ENCODE data around the gene ITIH5.
"Not testable (repeated sequence)": the region's sequence is repeated elsewhere in the genome, so short reads cannot be mapped to it uniquely, and the experiment has no call there.

The ITIH5 gene

GRCh38 chr10:7680078-7680477 lies 13.3 kb upstream of the ITIH5 start:
- H3K27me3 ChIP-seq (ENCODE audit: low read depth, low read length); H3K4me3 ChIP-seq (ENCODE audit: low read depth in 1 of 2, low read length in 2 of 2): not testable (repeated sequence)

GRCh38 chr10:7679256-7679655 lies 12.5 kb upstream of the ITIH5 start:
- Histone ChIP-seq H3K4me3 (ENCODE audit: low read depth in 1 of 2, low read length in 2 of 2) (no peak overlapping the region), H3K9me3 (ENCODE audit: control insufficient read depth in 1 of 2, low read length in 2 of 2) (no peaks in the 10 kb centered on the region), H3K36me3 (ENCODE audit: control insufficient read depth in 1 of 2, insufficient read depth in 2 of 2, low read length in 2 of 2) (no peaks in the 10 kb centered on the region), H3K4me1 (ENCODE audit: control insufficient read depth in 1 of 2, insufficient read depth in 2 of 2, low read length in 2 of 2) (no peaks in the 10 kb centered on the region), H3K27ac (ENCODE audit: low read length) (no peak overlapping the region), H3K27me3 (ENCODE audit: low read depth, low read length) (no peaks in the 10 kb centered on the region)

More at GRCh38 chr10:7680078-7680477, 13.3 kb upstream of the ITIH5 start:
- H3K36me3 ChIP-seq (ENCODE audit: control insufficient read depth in 1 of 2, insufficient read depth in 2 of 2, low read length in 2 of 2); H3K9me3 ChIP-seq (ENCODE audit: control insufficient read depth in 1 of 2, low read length in 2 of 2); H3K4me1 ChIP-seq (ENCODE audit: control insufficient read depth in 1 of 2, insufficient read depth in 2 of 2, low read length in 2 of 2); H3K27ac ChIP-seq (ENCODE audit: low read length): not testable (repeated sequence)

- Histone ChIP-seq H3K27ac (ENCODE audit: low read length) (no peak overlapping the region), H3K36me3 (ENCODE audit: control insufficient read depth in 1 of 2, insufficient read depth in 2 of 2, low read length in 2 of 2) (no peaks in the 10 kb centered on the region), H3K4me1 (ENCODE audit: control insufficient read depth in 1 of 2, insufficient read depth in 2 of 2, low read length in 2 of 2) (peaks cover 0 to 4% of the 10 kb centered on the region in 2 donors), H3K9me3 (ENCODE audit: control insufficient read depth in 1 of 2, low read length in 2 of 2) (no peaks in the 10 kb centered on the region), H3K4me3 (ENCODE audit: low read depth in 1 of 2, low read length in 2 of 2) (no peak overlapping the region), H3K27me3 (ENCODE audit: low read depth, low read length) (no peaks in the 10 kb centered on the region)
These were observed 5.8 kb upstream of the ITIH5 start for GRCh38 chr10:7672341-7673134.

- H3K9me3 ChIP-seq (ENCODE audit: control insufficient read depth in 1 of 2, low read length in 2 of 2) = no peaks in the 10 kb centered on the region
- H3K36me3 ChIP-seq (ENCODE audit: control insufficient read depth in 1 of 2, insufficient read depth in 2 of 2, low read length in 2 of 2) = no peaks in the 10 kb centered on the region
- no peak overlapping the region for H3K27ac ChIP-seq (ENCODE audit: low read length)
- no peak overlapping the region for H3K4me3 ChIP-seq (ENCODE audit: low read depth in 1 of 2, low read length in 2 of 2)
- H3K4me1 ChIP-seq (ENCODE audit: control insufficient read depth in 1 of 2, insufficient read depth in 2 of 2, low read length in 2 of 2) = peaks cover 0 to 10% of the 10 kb centered on the region in 2 donors
- no peaks in the 10 kb centered on the region for H3K27me3 ChIP-seq (ENCODE audit: low read depth, low read length)
These were observed 3.4 kb upstream of the ITIH5 start for GRCh38 chr10:7670157-7670556.

GRCh38 chr10:7667262-7668141 lies 736 bp upstream of the ITIH5 start:
- Histone ChIP-seq H3K4me1 (ENCODE audit: control insufficient read depth in 1 of 2, insufficient read depth in 2 of 2, low read length in 2 of 2) (peaks cover 0 to 23% of the 10 kb centered on the region in 2 donors), H3K27me3 (ENCODE audit: low read depth, low read length) (no peaks in the 10 kb centered on the region), H3K27ac (ENCODE audit: low read length) (no peak overlapping the region), H3K9me3 (ENCODE audit: control insufficient read depth in 1 of 2, low read length in 2 of 2) (no peaks in the 10 kb centered on the region), H3K4me3 (ENCODE audit: low read depth in 1 of 2, low read length in 2 of 2) (peak overlapping the region; percentile 26 to 52), H3K36me3 (ENCODE audit: control insufficient read depth in 1 of 2, insufficient read depth in 2 of 2, low read length in 2 of 2) (no peaks in the 10 kb centered on the region)

- Histone ChIP-seq H3K27ac (ENCODE audit: low read length) (no peak overlapping the region), H3K36me3 (ENCODE audit: control insufficient read depth in 1 of 2, insufficient read depth in 2 of 2, low read length in 2 of 2) (no peaks in the 10 kb centered on the region), H3K4me3 (ENCODE audit: low read depth in 1 of 2, low read length in 2 of 2) (peak overlapping the region; percentile 72 to 93), H3K9me3 (ENCODE audit: control insufficient read depth in 1 of 2, low read length in 2 of 2) (no peaks in the 10 kb centered on the region), H3K27me3 (ENCODE audit: low read depth, low read length) (no peaks in the 10 kb centered on the region), H3K4me1 (ENCODE audit: control insufficient read depth in 1 of 2, insufficient read depth in 2 of 2, low read length in 2 of 2) (peaks cover 0 to 23% of the 10 kb centered on the region in 2 donors)
These were observed 999 bp downstream of the ITIH5 start for GRCh38 chr10:7665767-7666166.

GRCh38 chr10:7664707-7665106 lies 2.1 kb downstream of the ITIH5 start:
- Histone ChIP-seq H3K9me3 (ENCODE audit: control insufficient read depth in 1 of 2, low read length in 2 of 2) (no peaks in the 10 kb centered on the region), H3K4me3 (ENCODE audit: low read depth in 1 of 2, low read length in 2 of 2) (no peak overlapping the region), H3K27ac (ENCODE audit: low read length) (no peak overlapping the region), H3K4me1 (ENCODE audit: control insufficient read depth in 1 of 2, insufficient read depth in 2 of 2, low read length in 2 of 2) (peaks cover 4 to 23% of the 10 kb centered on the region in 2 donors), H3K36me3 (ENCODE audit: control insufficient read depth in 1 of 2, insufficient read depth in 2 of 2, low read length in 2 of 2) (no peaks in the 10 kb centered on the region), H3K27me3 (ENCODE audit: low read depth, low read length) (no peaks in the 10 kb centered on the region)

- H3K36me3 ChIP-seq (ENCODE audit: control insufficient read depth in 1 of 2, insufficient read depth in 2 of 2, low read length in 2 of 2) = no peaks in the 10 kb centered on the region
- H3K4me3 ChIP-seq (ENCODE audit: low read depth in 1 of 2, low read length in 2 of 2) = no peak overlapping the region
- no peaks in the 10 kb centered on the region for H3K27me3 ChIP-seq (ENCODE audit: low read depth, low read length)
- H3K9me3 ChIP-seq (ENCODE audit: control insufficient read depth in 1 of 2, low read length in 2 of 2) = no peaks in the 10 kb centered on the region
- H3K27ac ChIP-seq (ENCODE audit: low read length) = no peak overlapping the region
- peaks cover 4 to 18% of the 10 kb centered on the region in 2 donors for H3K4me1 ChIP-seq (ENCODE audit: control insufficient read depth in 1 of 2, insufficient read depth in 2 of 2, low read length in 2 of 2)
These were observed 4.2 kb downstream of the ITIH5 start for GRCh38 chr10:7662522-7662921.

GRCh38 chr10:7659560-7659959 lies 7.2 kb downstream of the ITIH5 start:
- H3K9me3 ChIP-seq (ENCODE audit: control insufficient read depth in 1 of 2, low read length in 2 of 2) = no peaks in the 10 kb centered on the region
- H3K36me3 ChIP-seq (ENCODE audit: control insufficient read depth in 1 of 2, insufficient read depth in 2 of 2, low read length in 2 of 2) = peaks cover 0 to 2% of the 10 kb centered on the region in 2 donors
- no peak overlapping the region for H3K27ac ChIP-seq (ENCODE audit: low read length)
- H3K27me3 ChIP-seq (ENCODE audit: low read depth, low read length) = no peaks in the 10 kb centered on the region
- H3K4me1 ChIP-seq (ENCODE audit: control insufficient read depth in 1 of 2, insufficient read depth in 2 of 2, low read length in 2 of 2) = peaks cover 4 to 7% of the 10 kb centered on the region in 2 donors
- no peak overlapping the region for H3K4me3 ChIP-seq (ENCODE audit: low read depth in 1 of 2, low read length in 2 of 2)

GRCh38 chr10:7657552-7657951 lies 9.2 kb downstream of the ITIH5 start:
- Histone ChIP-seq H3K4me3 (ENCODE audit: low read depth in 1 of 2, low read length in 2 of 2) (no peak overlapping the region), H3K27ac (ENCODE audit: low read length) (no peak overlapping the region), H3K4me1 (ENCODE audit: control insufficient read depth in 1 of 2, insufficient read depth in 2 of 2, low read length in 2 of 2) (peaks cover 0 to 4% of the 10 kb centered on the region in 2 donors), H3K27me3 (ENCODE audit: low read depth, low read length) (no peaks in the 10 kb centered on the region), H3K36me3 (ENCODE audit: control insufficient read depth in 1 of 2, insufficient read depth in 2 of 2, low read length in 2 of 2) (peaks cover 0 to 8% of the 10 kb centered on the region in 2 donors), H3K9me3 (ENCODE audit: control insufficient read depth in 1 of 2, low read length in 2 of 2) (no peaks in the 10 kb centered on the region)

- not testable (repeated sequence) for H3K9me3 ChIP-seq (ENCODE audit: control insufficient read depth in 1 of 2, low read length in 2 of 2); H3K4me1 ChIP-seq (ENCODE audit: control insufficient read depth in 1 of 2, insufficient read depth in 2 of 2, low read length in 2 of 2); H3K4me3 ChIP-seq (ENCODE audit: low read depth in 1 of 2, low read length in 2 of 2); H3K27ac ChIP-seq (ENCODE audit: low read length); H3K27me3 ChIP-seq (ENCODE audit: low read depth, low read length); H3K36me3 ChIP-seq (ENCODE audit: control insufficient read depth in 1 of 2, insufficient read depth in 2 of 2, low read length in 2 of 2)
These were observed 9.7 kb downstream of the ITIH5 start for GRCh38 chr10:7657079-7657478.

Measured in muscle layer of duodenum (tissue), 2 donors.